GM23248 (cell line): Measurements from ENCODE around the gene ZBTB32. TPM values are rescaled to one million over a fixed set of nuclear protein-coding genes. Genes with fewer than 3 reads are reported as not detected.

Experiments used
- DNase-seq: peaks from one replicate; pipeline ENCODE4 v3.0.0-alpha.2; 2015
- H2AFZ ChIP-seq: fragments of 200-600 bp; sonication (generic); 2 replicates; pipeline ENCODE4 v1.6.1; 2016; ENCODE audit warnings: antibody characterized with exemption
- H3F3A ChIP-seq: fragments of 200-600 bp; sonication (generic); 2 replicates; pipeline ENCODE4 v1.6.1; 2016; ENCODE audit warnings: mild to moderate bottlenecking, antibody characterized with exemption, mixed run types; ENCODE audit not compliant: insufficient read depth
- H3K27ac ChIP-seq: fragments of 200-600 bp; sonication (generic); 2 replicates; pipeline ENCODE4 v1.5.1; 2016; ENCODE audit warnings: mild to moderate bottlenecking
- H3K27me3 ChIP-seq: fragments of 200-600 bp; sonication (generic); replicated peaks from 2 replicates; pipeline ENCODE4 v1.6.1; 2016; ENCODE audit warnings: mild to moderate bottlenecking; ENCODE audit not compliant: insufficient read depth
- H3K36me3 ChIP-seq: fragments of 200-600 bp; sonication (generic); 2 replicates; pipeline ENCODE4 v1.6.1; 2016; ENCODE audit warnings: low read depth, mild to moderate bottlenecking
- H3K4me1 ChIP-seq: fragments of 200-600 bp; sonication (generic); 2 replicates; pipeline ENCODE4 v1.6.1; 2016; ENCODE audit warnings: mild to moderate bottlenecking; ENCODE audit not compliant: insufficient read depth
- H3K4me2 ChIP-seq: fragments of 200-600 bp; sonication (generic); one replicate; pipeline ENCODE4 v1.6.1; 2016; ENCODE audit warnings: mild to moderate bottlenecking; ENCODE audit not compliant: unreplicated experiment
- H3K4me3 ChIP-seq: fragments of 200-600 bp; sonication (generic); 2 replicates; pipeline ENCODE4 v1.5.1; 2016; ENCODE audit warnings: mild to moderate bottlenecking
- H3K79me2 ChIP-seq: fragments of 200-600 bp; sonication (generic); 2 replicates; pipeline ENCODE4 v1.6.1; 2016; ENCODE audit warnings: mild to moderate bottlenecking; ENCODE audit not compliant: insufficient read depth
- H3K9ac ChIP-seq: fragments of 200-600 bp; sonication (generic); 2 replicates; pipeline ENCODE4 v1.6.1; 2016; ENCODE audit warnings: mild to moderate bottlenecking
- H3K9me2 ChIP-seq: fragments of 200-600 bp; sonication (generic); 2 replicates; pipeline ENCODE4 v1.6.1; 2016; ENCODE audit warnings: mixed run types, mild to moderate bottlenecking, moderate library complexity; ENCODE audit not compliant: insufficient read depth
- H3K9me3 ChIP-seq: fragments of 200-600 bp; sonication (generic); one replicate; pipeline ENCODE4 v1.6.1; 2017; ENCODE audit warnings: low read depth
- H4K20me1 ChIP-seq: fragments of 200-600 bp; sonication (generic); 2 replicates; pipeline ENCODE4 v1.6.0; 2016; ENCODE audit not compliant: insufficient read depth
- EZH2 ChIP-seq: fragments of 200-600 bp; sonication (generic); IDR thresholded peaks from 2 replicates; pipeline ENCODE4 v1.6.1; 2018; ENCODE audit warnings: antibody characterized with exemption, mild to moderate bottlenecking; ENCODE audit not compliant: insufficient read depth, poor library complexity, severe bottlenecking
- EZH2phosphoT487 ChIP-seq: fragments of 200-600 bp; sonication (generic); IDR thresholded peaks from 2 replicates; pipeline ENCODE4 v1.6.1; 2018; ENCODE audit warnings: antibody characterized with exemption, moderate library complexity, mild to moderate bottlenecking, low read depth; ENCODE audit not compliant: insufficient read depth
- WGBS, 2 experiments: methylation state at CpG; one replicate each; pipeline ENCODE4 v1.1.6; 2015 to 2017; ENCODE audit warnings: low lambda C conversion rate in 2 of 2, low coverage in 1 of 2; ENCODE audit errors: missing lambda C conversion rate in 2 of 2; 5-methylcytosine and 5-hydroxymethylcytosine counted together
- in situ Hi-C: fragments of 300-500 bp; cut with MboI; formaldehyde crosslinking; loops from 2 replicates; pipeline ENCODE4 v1.15.0; 2020
- polyA plus RNA-seq: library from polyadenylated mRNA; unstranded; fragments of >200 nt; fragmentation: Nextera tagmentation; extraction: Ambion mirVana; gene quantifications from 2 replicates; pipeline ENCODE4 v1.2.1, GENCODE V29; 2016
- total RNA-seq: library from RNA; depleted of rRNA; stranded (reverse); fragments of >200 nt; shearing (Covaris generic); gene quantifications from 2 replicates; pipeline ENCODE4 v1.2.3, GENCODE V29; 2014

The ZBTB32 gene
- total and polyA plus RNA-seq, 2 experiments from 2014 or later: not detected

- Histone ChIP-seq H3K9me3 (no peaks in the 10 kb centered on the region), H3K27ac (no peak overlapping the region), H3F3A (no peaks in the 10 kb centered on the region), H3K4me3 (no peak overlapping the region), H3K4me1 (no peaks in the 10 kb centered on the region), H3K79me2 (no peaks in the 10 kb centered on the region), H3K4me2 (no peak overlapping the region), H3K36me3 (peaks cover 11% of the 10 kb centered on the region; the same call in 1 of the 2 replicates), H3K9ac (no peak overlapping the region), H3K27me3 (no peaks in the 10 kb centered on the region), H4K20me1 (no peaks in the 10 kb centered on the region), H3K9me2 (no peaks in the 10 kb centered on the region), H2AFZ (no peak overlapping the region)
- in situ Hi-C loops: no loop called here
- whole genome bisulfite sequencing, 2 experiments: 63 to 81% methylated on average over 5 to 25 of the region's 25 CpGs
- TF ChIP-seq EZH2phosphoT487: no peak
- TF ChIP-seq EZH2: no peak
- no peak for DNase-seq
These were observed 28.3 kb downstream of the ZBTB32 start for GRCh38 chr19:35732540-35733179.

GRCh38 chr19:35733180-35734125, 29.1 kb downstream of the ZBTB32 start:
- 85 to 87% methylated on average over 31 to 35 of the region's 35 CpGs for WGBS, 2 experiments
- Histone ChIP-seq H3K36me3 (peaks cover 11% of the 10 kb centered on the region; the same call in 1 of the 2 replicates), H3K4me1 (no peaks in the 10 kb centered on the region), H4K20me1 (no peaks in the 10 kb centered on the region), H3K27me3 (no peaks in the 10 kb centered on the region), H3K79me2 (no peaks in the 10 kb centered on the region), H2AFZ (no peak overlapping the region), H3K27ac (no peak overlapping the region), H3K9ac (no peak overlapping the region), H3K9me3 (no peaks in the 10 kb centered on the region), H3K9me2 (no peaks in the 10 kb centered on the region), H3F3A (0 out of 2 replicates have a peak, but pooled peaks cover 6% of the 10 kb centered on the region), H3K4me3 (no peak overlapping the region), H3K4me2 (no peak overlapping the region)
- TF ChIP-seq EZH2: no peak
- no peak for TF ChIP-seq EZH2phosphoT487
- peak; percentile 24 for DNase-seq
- in situ Hi-C loops: no loop called here

DNA sequence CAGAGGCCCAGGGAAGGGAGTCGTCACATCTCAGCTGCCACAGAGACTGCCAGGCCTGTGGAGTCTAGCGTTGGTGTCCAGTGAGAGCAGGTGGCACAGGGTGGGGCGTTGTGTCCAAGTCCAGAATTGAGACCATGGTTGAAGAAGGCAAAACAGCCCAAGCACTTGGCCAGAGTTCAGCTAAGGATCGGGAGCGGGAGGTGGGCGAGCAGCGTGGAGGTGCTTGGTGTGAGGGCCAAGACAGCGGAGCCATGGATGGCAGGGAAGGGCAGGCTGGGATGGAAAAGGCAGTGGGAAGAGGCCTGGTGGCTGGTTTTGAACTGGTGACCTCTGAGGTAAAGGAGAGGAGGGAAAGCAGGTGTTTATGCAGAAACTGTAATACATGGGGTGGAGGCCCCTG, 29.9 kb downstream of the ZBTB32 start:
- 92 to 99% methylated on average over 8 of the region's 8 CpGs for WGBS, 2 experiments
- H3K4me1 ChIP-seq: no peaks in the 10 kb centered on the region
- H3K27ac ChIP-seq: no peak overlapping the region
- no peak overlapping the region for H3K4me2 ChIP-seq
- no peak overlapping the region for H3K9ac ChIP-seq
- H3K9me2 ChIP-seq: no peaks in the 10 kb centered on the region
- no peaks in the 10 kb centered on the region for H3K9me3 ChIP-seq
- H3K36me3 ChIP-seq: peaks cover 11% of the 10 kb centered on the region; the same call in 1 of the 2 replicates
- in situ Hi-C loops: no loop called here
- no peak for DNase-seq
- H3K4me3 ChIP-seq: no peak overlapping the region
- H2AFZ ChIP-seq: no peak overlapping the region
- TF ChIP-seq EZH2phosphoT487 (no peak), EZH2 (no peak)
- no peaks in the 10 kb centered on the region for H4K20me1 ChIP-seq
- no peaks in the 10 kb centered on the region for H3K27me3 ChIP-seq
- no peaks in the 10 kb centered on the region for H3K79me2 ChIP-seq
- H3F3A ChIP-seq: peaks cover 15% of the 10 kb centered on the region; the same call in 1 of the 2 replicates

- H3F3A ChIP-seq: peaks cover 21% of the 10 kb centered on the region; the same call in 1 of the 2 replicates
- no peak for DNase-seq
- in situ Hi-C loops: no loop called here
These were observed 30.5 kb downstream of the ZBTB32 start for GRCh38 chr19:35734889-35735288.

More at GRCh38 chr19:35734889-35735288, 30.5 kb downstream of the ZBTB32 start:
- no peak for TF ChIP-seq EZH2phosphoT487
- no peak for TF ChIP-seq EZH2
- Histone ChIP-seq H3K4me1 (no peaks in the 10 kb centered on the region), H2AFZ (no peak overlapping the region), H3K4me3 (no peak overlapping the region), H3K9ac (no peak overlapping the region), H3K9me3 (no peaks in the 10 kb centered on the region), H3K9me2 (no peaks in the 10 kb centered on the region), H3K4me2 (no peak overlapping the region), H3K36me3 (peaks cover 11% of the 10 kb centered on the region; the same call in 1 of the 2 replicates), H4K20me1 (no peaks in the 10 kb centered on the region), H3K79me2 (no peaks in the 10 kb centered on the region), H3K27ac (no peak overlapping the region), H3K27me3 (no peaks in the 10 kb centered on the region)
- 82 to 91% methylated on average over 5 of the region's 5 CpGs for WGBS, 2 experiments
